HepG2 (cell line): ENCODE results near the gene AJUBA. TPM values are rescaled to one million over a fixed set of nuclear protein-coding genes. Genes with fewer than 3 reads are reported as not detected.

ENCODE experiments used
- ARHGAP35 ChIP-seq: sonication (generic); formaldehyde crosslinking; IDR thresholded peaks from 2 replicates; pipeline ENCODE4 v1.9.0; 2022; ENCODE audit warnings: mild to moderate bottlenecking, inconsistent platforms, moderate library complexity, missing genetic modification reagents, borderline replicate concordance
- FOXK2 ChIP-seq: fragments of 450-650 bp; IDR thresholded peaks from 2 replicates; pipeline ENCODE4 v1.6.1; 2016
- HDAC1 ChIP-seq: sonication (generic); formaldehyde crosslinking; IDR thresholded peaks from 2 replicates; pipeline ENCODE4 v1.5.1; 2020; ENCODE audit warnings: mild to moderate bottlenecking, missing genetic modification reagents
- NFRKB ChIP-seq: fragments of 450-650 bp; IDR thresholded peaks from 2 replicates; pipeline ENCODE4 v1.6.1; 2017
- NFYB ChIP-seq: sonication (generic); formaldehyde crosslinking; IDR thresholded peaks from 2 replicates; pipeline ENCODE4 v1.4.0; 2020; ENCODE audit warnings: missing genetic modification reagents
- PTBP1 ChIP-seq: fragments of 200-400 bp; formaldehyde crosslinking; IDR thresholded peaks from 2 replicates; pipeline ENCODE4 v1.6.1; 2018; ENCODE audit warnings: low read length, low read depth; ENCODE audit not compliant: poor library complexity, severe bottlenecking
- RELA ChIP-seq: sonication (generic); formaldehyde crosslinking; IDR thresholded peaks from 2 replicates; pipeline ENCODE4 v1.4.0; 2020; ENCODE audit warnings: missing genetic modification reagents
- RERE ChIP-seq: IDR thresholded peaks from 2 replicates; pipeline ENCODE4 v1.6.1; 2016; ENCODE audit warnings: low read depth, missing genetic modification reagents, missing compliant biosample characterization
- RORA ChIP-seq: sonication (generic); formaldehyde crosslinking; IDR thresholded peaks from 2 replicates; pipeline ENCODE4 v1.5.0; 2020; ENCODE audit warnings: mild to moderate bottlenecking, missing genetic modification reagents, moderate library complexity
- SMAD1 ChIP-seq: sonication (generic); formaldehyde crosslinking; IDR thresholded peaks from 2 replicates; pipeline ENCODE4 v1.4.0; 2020; ENCODE audit warnings: missing genetic modification reagents, low read depth, mild to moderate bottlenecking, borderline replicate concordance
- SMC3 ChIP-seq: IDR thresholded peaks from 2 replicates; pipeline ENCODE4 v1.6.1; 2011; ENCODE audit warnings: low read length, improper control_type of control experiment
- SUZ12 ChIP-seq: fragments of 150-350 bp; IDR thresholded peaks from 2 replicates; pipeline ENCODE4 v1.6.1; 2014; ENCODE audit warnings: low read depth, low read length
- U2AF2 ChIP-seq: fragments of 200-400 bp; formaldehyde crosslinking; IDR thresholded peaks from 2 replicates; pipeline ENCODE4 v1.6.1; 2017; ENCODE audit warnings: low read depth, mild to moderate bottlenecking, low read length
- ZNF572 ChIP-seq: sonication (generic); formaldehyde crosslinking; IDR thresholded peaks from 2 replicates; pipeline ENCODE4 v1.5.1; 2020; ENCODE audit warnings: mild to moderate bottlenecking, missing genetic modification reagents
- ZNF704 ChIP-seq: sonication (generic); formaldehyde crosslinking; IDR thresholded peaks from 2 replicates; pipeline ENCODE4 v1.8.1; 2023; ENCODE audit warnings: mild to moderate bottlenecking, inconsistent platforms, moderate library complexity, missing genetic modification reagents, borderline replicate concordance
- polyA plus RNA-seq, 8 experiments: library from polyadenylated mRNA; depleted of rRNA in 3 of 8; stranded (reverse) in 7 of 8; unstranded in 1 of 8; fragments of >200 nt; fragmentation: Illumina TruSeq in 4 of 8; extraction: Trizol in 4 of 8; gene quantifications; 2 replicates each; pipeline versions ENCODE4 v1.2.1 to v1.2.3, GENCODE V29; 2011 to 2016; ENCODE audit warnings: low read depth in 4 of 8, missing spikeins in 1 of 8, mixed read lengths in 1 of 8; ENCODE audit not compliant: insufficient read depth in 1 of 8
- total RNA-seq, 5 experiments: library from RNA; depleted of rRNA; stranded (reverse); fragments of >200 nt; fragmentation: Illumina TruSeq; extraction: Trizol; gene quantifications; 2 replicates each; pipeline ENCODE4 v1.2.3, GENCODE V29; 2016; ENCODE audit warnings: low read depth in 1 of 5
- TF ChIP-seq, protein P1 (sequence below): sonication (generic); formaldehyde crosslinking; IDR thresholded peaks from 2 replicates; pipeline ENCODE4 v1.4.0; 2020; ENCODE audit warnings: missing genetic modification reagents
- TF ChIP-seq, protein P2 (sequence below): IDR thresholded peaks from 2 replicates; pipeline ENCODE4 v1.6.1; 2016; ENCODE audit warnings: mild to moderate bottlenecking
- TF ChIP-seq, protein P3 (sequence below): IDR thresholded peaks from 2 replicates; pipeline ENCODE4 v1.6.1; 2016; ENCODE audit warnings: missing compliant biosample characterization, missing genetic modification reagents, borderline replicate concordance

AJUBA gene
- total and polyA plus RNA-seq, 2 of the 13 experiments (the other 11 are each of a cell fraction or from before 2014, with no cell fraction given): 157 to 241 TPM

DNA sequence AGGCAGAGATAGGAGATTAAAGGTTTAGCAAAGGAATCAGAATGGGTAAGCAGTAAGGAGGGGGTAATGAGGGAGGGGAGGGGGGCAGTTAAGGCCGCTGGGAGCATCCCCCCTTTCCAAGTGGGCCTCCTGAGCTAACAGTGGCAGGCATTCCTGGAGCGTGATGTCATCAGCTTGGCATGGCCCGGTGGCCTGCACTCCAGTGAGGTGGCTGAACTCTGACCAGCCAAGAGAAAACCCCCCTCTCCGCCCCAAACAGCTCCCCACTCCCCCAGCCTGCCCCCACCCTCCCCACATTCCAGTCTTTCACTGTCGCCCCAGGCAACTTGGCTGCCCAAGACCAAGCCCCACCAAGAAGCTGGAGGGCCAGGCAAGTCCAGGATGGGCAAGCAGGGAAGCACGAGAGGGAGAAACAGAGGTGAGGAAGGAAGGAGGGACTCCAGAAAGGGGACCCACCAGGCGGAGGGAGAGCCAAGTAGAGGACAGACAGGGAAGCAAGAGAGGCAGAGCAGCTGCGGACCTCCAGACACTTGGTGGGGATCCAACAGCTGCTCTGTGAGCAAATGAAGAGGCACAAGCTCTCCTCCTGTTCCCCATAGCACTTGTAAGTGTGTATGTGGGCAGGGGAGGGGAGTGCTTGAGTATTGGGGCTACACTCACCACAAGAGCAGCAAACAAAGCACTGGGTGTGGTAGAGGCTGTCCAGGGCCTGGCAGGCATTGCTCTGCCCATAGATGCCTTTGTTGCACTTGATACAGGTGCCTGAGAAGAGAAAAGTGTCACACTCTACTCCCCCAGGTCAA lies 4.5 kb downstream of the AJUBA start (continued):
- TF ChIP-seq RERE (CRISPR knock-in tag): peak; percentile 86
- TF ChIP-seq NFRKB: 0 out of 2 replicates have a peak, but pooled peaks have one; percentile 2
- TF ChIP-seq ZNF572 (CRISPR knock-in tag): no peak
- peak; percentile 57; the same call in 1 of the 2 replicates for TF ChIP-seq RELA
- TF ChIP-seq NFYB (CRISPR knock-in tag): peak; percentile 34; the same call in 1 of the 2 replicates
- TF ChIP-seq PTBP1: no peak
- TF ChIP-seq, protein P1, sequence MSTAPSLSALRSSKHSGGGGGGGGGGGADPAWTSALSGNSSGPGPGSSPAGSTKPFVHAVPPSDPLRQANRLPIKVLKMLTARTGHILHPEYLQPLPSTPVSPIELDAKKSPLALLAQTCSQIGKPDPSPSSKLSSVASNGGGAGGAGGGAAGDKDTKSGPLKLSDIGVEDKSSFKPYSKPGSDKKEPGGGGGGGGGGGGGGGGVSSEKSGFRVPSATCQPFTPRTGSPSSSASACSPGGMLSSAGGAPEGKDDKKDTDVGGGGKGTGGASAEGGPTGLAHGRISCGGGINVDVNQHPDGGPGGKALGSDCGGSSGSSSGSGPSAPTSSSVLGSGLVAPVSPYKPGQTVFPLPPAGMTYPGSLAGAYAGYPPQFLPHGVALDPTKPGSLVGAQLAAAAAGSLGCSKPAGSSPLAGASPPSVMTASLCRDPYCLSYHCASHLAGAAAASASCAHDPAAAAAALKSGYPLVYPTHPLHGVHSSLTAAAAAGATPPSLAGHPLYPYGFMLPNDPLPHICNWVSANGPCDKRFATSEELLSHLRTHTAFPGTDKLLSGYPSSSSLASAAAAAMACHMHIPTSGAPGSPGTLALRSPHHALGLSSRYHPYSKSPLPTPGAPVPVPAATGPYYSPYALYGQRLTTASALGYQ (CRISPR knock-in tag): no peak
- no peak for TF ChIP-seq SUZ12
- TF ChIP-seq, protein P2, sequence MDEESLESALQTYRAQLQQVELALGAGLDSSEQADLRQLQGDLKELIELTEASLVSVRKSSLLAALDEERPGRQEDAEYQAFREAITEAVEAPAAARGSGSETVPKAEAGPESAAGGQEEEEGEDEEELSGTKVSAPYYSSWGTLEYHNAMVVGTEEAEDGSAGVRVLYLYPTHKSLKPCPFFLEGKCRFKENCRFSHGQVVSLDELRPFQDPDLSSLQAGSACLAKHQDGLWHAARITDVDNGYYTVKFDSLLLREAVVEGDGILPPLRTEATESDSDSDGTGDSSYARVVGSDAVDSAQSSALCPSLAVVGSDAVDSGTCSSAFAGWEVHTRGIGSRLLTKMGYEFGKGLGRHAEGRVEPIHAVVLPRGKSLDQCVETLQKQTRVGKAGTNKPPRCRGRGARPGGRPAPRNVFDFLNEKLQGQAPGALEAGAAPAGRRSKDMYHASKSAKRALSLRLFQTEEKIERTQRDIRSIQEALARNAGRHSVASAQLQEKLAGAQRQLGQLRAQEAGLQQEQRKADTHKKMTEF (CRISPR knock-in tag): peak; percentile 96
- TF ChIP-seq U2AF2: peak; percentile 79; the same call in 1 of the 2 replicates
- peak; percentile 78; the same call in 1 of the 2 replicates for TF ChIP-seq SMAD1 (CRISPR knock-in tag)
- TF ChIP-seq HDAC1 (CRISPR knock-in tag): no peak
- peak; percentile 4; the same call in 1 of the 2 replicates for TF ChIP-seq ARHGAP35 (CRISPR knock-in tag)
- TF ChIP-seq FOXK2: peak; percentile 74
- TF ChIP-seq, protein P3, sequence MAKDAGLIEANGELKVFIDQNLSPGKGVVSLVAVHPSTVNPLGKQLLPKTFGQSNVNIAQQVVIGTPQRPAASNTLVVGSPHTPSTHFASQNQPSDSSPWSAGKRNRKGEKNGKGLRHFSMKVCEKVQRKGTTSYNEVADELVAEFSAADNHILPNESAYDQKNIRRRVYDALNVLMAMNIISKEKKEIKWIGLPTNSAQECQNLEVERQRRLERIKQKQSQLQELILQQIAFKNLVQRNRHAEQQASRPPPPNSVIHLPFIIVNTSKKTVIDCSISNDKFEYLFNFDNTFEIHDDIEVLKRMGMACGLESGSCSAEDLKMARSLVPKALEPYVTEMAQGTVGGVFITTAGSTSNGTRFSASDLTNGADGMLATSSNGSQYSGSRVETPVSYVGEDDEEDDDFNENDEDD (CRISPR knock-in tag): peak; percentile 48
- TF ChIP-seq ZNF704 (CRISPR knock-in tag): 0 out of 2 replicates have a peak, but pooled peaks have one; percentile 24
- no peak for TF ChIP-seq RORA
- peak; percentile 25; the same call in 1 of the 2 replicates for TF ChIP-seq SMC3
